ENCODE measurements around the gene ZMYND8.
"Not testable (repeated sequence)": the region's sequence is repeated elsewhere in the genome, so short reads cannot be mapped to it uniquely, and the experiment has no call there.

Gene ZMYND8

GRCh38 chr20:47246061-47246777, 110.3 kb downstream of the ZMYND8 start:
- DNase-seq (ENCODE audit: low read depth in 2 of 2): no peak

- not testable (repeated sequence) for DNase-seq (ENCODE audit: low read depth in 2 of 2)
Measured at GRCh38 chr20:47245166-47245565, 111.3 kb downstream of the ZMYND8 start.

- no peak for DNase-seq (ENCODE audit: low read depth in 2 of 2)
Measured at GRCh38 chr20:47244451-47244850, 112.0 kb downstream of the ZMYND8 start.

GRCh38 chr20:47243532-47244305, 112.8 kb downstream of the ZMYND8 start:
- no peak for DNase-seq (ENCODE audit: low read depth in 2 of 2)

GRCh38 chr20:47243003-47243402, 113.5 kb downstream of the ZMYND8 start:
- no peak for DNase-seq (ENCODE audit: low read depth in 2 of 2)

- DNase-seq (ENCODE audit: low read depth in 2 of 2): no peak
Measured at GRCh38 chr20:47241345-47241781, 115.1 kb downstream of the ZMYND8 start.

- DNase-seq (ENCODE audit: low read depth in 2 of 2): not testable (repeated sequence)
Measured at GRCh38 chr20:47240096-47240495, 116.4 kb downstream of the ZMYND8 start.

GRCh38 chr20:47239719-47240067, 116.8 kb downstream of the ZMYND8 start:
- no peak for DNase-seq (ENCODE audit: low read depth in 2 of 2)

GRCh38 chr20:47238780-47239718, 117.5 kb downstream of the ZMYND8 start:
- DNase-seq (ENCODE audit: low read depth in 2 of 2): no peak

GRCh38 chr20:47237715-47238114, 118.8 kb downstream of the ZMYND8 start:
- no peak for DNase-seq (ENCODE audit: low read depth in 2 of 2)

- DNase-seq (ENCODE audit: low read depth in 2 of 2): no peak
Measured at GRCh38 chr20:47236639-47236900, 119.9 kb downstream of the ZMYND8 start.

- DNase-seq (ENCODE audit: low read depth in 2 of 2): no peak
Measured at GRCh38 chr20:47235853-47236638, 120.5 kb downstream of the ZMYND8 start.

GRCh38 chr20:47235111-47235510, 121.4 kb downstream of the ZMYND8 start:
- DNase-seq (ENCODE audit: low read depth in 2 of 2): no peak

GRCh38 chr20:47233333-47234188, 122.9 kb downstream of the ZMYND8 start:
- DNase-seq (ENCODE audit: low read depth in 2 of 2): no peak

GRCh38 chr20:47232518-47232917, 124.0 kb downstream of the ZMYND8 start:
- DNase-seq (ENCODE audit: low read depth in 2 of 2): no peak

- DNase-seq (ENCODE audit: low read depth in 2 of 2): no peak
Measured at GRCh38 chr20:47231382-47232039, 125.0 kb downstream of the ZMYND8 start.

- DNase-seq (ENCODE audit: low read depth in 2 of 2): no peak
Measured at GRCh38 chr20:47230811-47231256, 125.7 kb downstream of the ZMYND8 start.

GRCh38 chr20:47228654-47229053, 127.8 kb downstream of the ZMYND8 start:
- DNase-seq (ENCODE audit: low read depth in 2 of 2): no peak

GRCh38 chr20:47227576-47227975, 128.9 kb downstream of the ZMYND8 start:
- DNase-seq (ENCODE audit: low read depth in 2 of 2): no peak

GRCh38 chr20:47227119-47227518, 129.4 kb downstream of the ZMYND8 start:
- DNase-seq (ENCODE audit: low read depth in 2 of 2): no peak
